ENCODE data around the gene ZBTB8A.
A peak's percentile ranks its signal among the peaks of the same experiment; 100 is the strongest.

The ZBTB8A gene

GRCh38 chr1:32647308-32648134 lies 108.3 kb downstream of the ZBTB8A start:
- Histone ChIP-seq H4K20me1 (ENCODE audit: low read depth, low read length) (no peaks in the 10 kb centered on the region), H3K9me3 (ENCODE audit: insufficient read depth, low read length) (no peaks in the 10 kb centered on the region), H2AFZ (ENCODE audit: low read depth, low read length, severe bottlenecking) (no peak overlapping the region), H3K4me3 (ENCODE audit: insufficient read depth, low read length, poor library complexity, severe bottlenecking) (peak overlapping the region; percentile 66), H3K9me2 (replicated peaks; ENCODE audit: insufficient read depth, low read length) (no peaks in the 10 kb centered on the region), H3K27ac (ENCODE audit: low read depth, low read length) (peak overlapping the region; percentile 97), H3K79me2 (ENCODE audit: insufficient read depth, low read length) (peaks cover 85% of the 10 kb centered on the region), H3K36me3 (ENCODE audit: low read length) (peaks cover 15% of the 10 kb centered on the region), H3K9ac (ENCODE audit: low read length) (peak overlapping the region; percentile 88), H3K4me2 (ENCODE audit: low read depth, low read length, poor library complexity, severe bottlenecking) (peak overlapping the region; percentile 89), H3F3A (ENCODE audit: insufficient read depth) (peaks cover 30% of the 10 kb centered on the region), H3K27me3 (ENCODE audit: low read length) (no peaks in the 10 kb centered on the region)
- TF ChIP-seq CTCF (IDR thresholded peaks at IDR 0.05; ENCODE audit: insufficient read depth, low read length, poor library complexity, severe bottlenecking) (no peak), EZH2phosphoT487 (conservative IDR thresholded peaks at IDR 0.05; ENCODE audit: low read length) (no peak)

- H3K4me3 ChIP-seq (ENCODE audit: insufficient read depth, low read length, poor library complexity, severe bottlenecking), result peak within 1 kb of the TSS; percentile 73
- H3K27ac ChIP-seq (ENCODE audit: low read depth, low read length), result peak within 1 kb of the TSS; percentile 97
- H3K79me2 ChIP-seq (ENCODE audit: insufficient read depth, low read length), result peaks cover 85% of the 10 kb centered on the region
- no peak within 1 kb of the TSS for H2AFZ ChIP-seq (ENCODE audit: low read depth, low read length, severe bottlenecking)
- H3K9ac ChIP-seq (ENCODE audit: low read length), result peak within 1 kb of the TSS; percentile 88
- H3K4me2 ChIP-seq (ENCODE audit: low read depth, low read length, poor library complexity, severe bottlenecking), result peak within 1 kb of the TSS; percentile 99
- no peaks in the 10 kb centered on the region for H3K9me3 ChIP-seq (ENCODE audit: insufficient read depth, low read length)
- no peaks in the 10 kb centered on the region for H3K9me2 ChIP-seq (replicated peaks; ENCODE audit: insufficient read depth, low read length)
- no peak for TF ChIP-seq CTCF (IDR thresholded peaks at IDR 0.05; ENCODE audit: insufficient read depth, low read length, poor library complexity, severe bottlenecking)
- TF ChIP-seq EZH2phosphoT487 (conservative IDR thresholded peaks at IDR 0.05; ENCODE audit: low read length), result no peak
- H3K27me3 ChIP-seq (ENCODE audit: low read length), result no peaks in the 10 kb centered on the region
- H3F3A ChIP-seq (ENCODE audit: insufficient read depth), result peaks cover 36% of the 10 kb centered on the region
- H3K36me3 ChIP-seq (ENCODE audit: low read length), result peaks cover 35% of the 10 kb centered on the region
- peaks cover 11% of the 10 kb centered on the region for H4K20me1 ChIP-seq (ENCODE audit: low read depth, low read length)
These were observed 111.1 kb downstream of the ZBTB8A start, which contains the start of gene ZBTB8OS for GRCh38 chr1:32650248-32650751. TSS of gene ZBTB8OS (minus strand) at chr1:32650550. CDS start at chr1:32650529, 21 bp downstream.

- Histone ChIP-seq H2AFZ (ENCODE audit: low read depth, low read length, severe bottlenecking) (no peak within 1 kb of the TSS), H3K79me2 (ENCODE audit: insufficient read depth, low read length) (peaks cover 85% of the 10 kb centered on the region), H4K20me1 (ENCODE audit: low read depth, low read length) (peaks cover 11% of the 10 kb centered on the region), H3K9ac (ENCODE audit: low read length) (peak within 1 kb of the TSS; percentile 88), H3F3A (ENCODE audit: insufficient read depth) (peaks cover 32% of the 10 kb centered on the region), H3K9me3 (ENCODE audit: insufficient read depth, low read length) (no peaks in the 10 kb centered on the region), H3K36me3 (ENCODE audit: low read length) (peaks cover 37% of the 10 kb centered on the region), H3K4me2 (ENCODE audit: low read depth, low read length, poor library complexity, severe bottlenecking) (peak within 1 kb of the TSS; percentile 99), H3K27me3 (ENCODE audit: low read length) (no peaks in the 10 kb centered on the region), H3K4me3 (ENCODE audit: insufficient read depth, low read length, poor library complexity, severe bottlenecking) (peak within 1 kb of the TSS; percentile 73), H3K27ac (ENCODE audit: low read depth, low read length) (peak within 1 kb of the TSS; percentile 97), H3K9me2 (replicated peaks; ENCODE audit: insufficient read depth, low read length) (no peaks in the 10 kb centered on the region)
- TF ChIP-seq CTCF (IDR thresholded peaks at IDR 0.05; ENCODE audit: insufficient read depth, low read length, poor library complexity, severe bottlenecking), result no peak
- TF ChIP-seq EZH2phosphoT487 (conservative IDR thresholded peaks at IDR 0.05; ENCODE audit: low read length), result no peak
These were observed 111.7 kb downstream of the ZBTB8A start, which contains the start of gene RBBP4 for GRCh38 chr1:32650752-32651460. TSS of gene RBBP4 (plus strand) at chr1:32651208. CDS start at chr1:32651307, 99 bp downstream.
